Measurements from ENCODE around the gene ENTREP3.

Gene ENTREP3

DNA sequence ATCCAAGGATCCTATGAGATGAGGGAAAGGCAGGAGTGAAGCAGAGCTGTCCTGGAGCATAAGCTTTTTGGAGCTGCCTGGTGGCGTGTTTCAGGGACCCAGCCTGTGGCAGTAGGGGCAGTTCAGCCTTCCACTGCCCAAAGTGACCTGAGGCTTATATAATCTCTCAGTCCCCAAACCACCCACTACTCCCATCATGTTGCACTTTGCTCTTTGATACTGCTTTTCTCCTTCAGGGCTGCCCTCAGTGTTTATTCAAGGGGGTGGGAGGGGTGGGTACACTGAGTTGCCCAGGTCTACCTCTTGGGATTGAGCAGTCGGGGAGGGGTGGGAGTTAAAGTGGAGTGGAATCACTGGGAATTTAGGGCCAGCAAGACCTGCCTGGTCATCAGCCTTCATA, 31.3 kb upstream of the ENTREP3 start:
- DNase-seq (ENCODE audit: low read depth), result no peak
- no peak for TF ChIP-seq CTCF (IDR thresholded peaks at IDR 0.05; ENCODE audit: insufficient read depth, low read depth, low read length, missing control alignments)
- no peak overlapping the region for H3K4me3 ChIP-seq (ENCODE audit: low read length)

DNA sequence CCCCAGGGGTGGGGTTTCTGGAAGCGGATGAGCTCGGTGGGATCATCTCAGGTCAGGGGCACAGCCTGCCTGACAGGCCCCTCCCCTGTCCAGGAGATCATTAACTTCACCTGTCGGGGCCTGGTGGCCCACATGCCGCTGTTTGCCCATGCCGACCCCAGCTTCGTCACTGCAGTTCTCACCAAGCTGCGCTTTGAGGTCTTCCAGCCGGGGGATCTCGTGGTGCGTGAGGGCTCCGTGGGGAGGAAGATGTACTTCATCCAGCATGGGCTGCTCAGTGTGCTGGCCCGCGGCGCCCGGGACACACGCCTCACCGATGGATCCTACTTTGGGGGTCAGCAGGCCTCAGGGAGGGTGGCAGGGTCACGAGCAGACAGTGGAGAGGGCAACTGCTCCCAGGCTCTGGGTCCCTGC, 30.4 kb upstream of the ENTREP3 start:
- no peak for DNase-seq (ENCODE audit: low read depth)
- no peak overlapping the region for H3K4me3 ChIP-seq (ENCODE audit: low read length)
- no peak for TF ChIP-seq CTCF (IDR thresholded peaks at IDR 0.05; ENCODE audit: insufficient read depth, low read depth, low read length, missing control alignments)

GRCh38 chr1:155285063-155285462, 29.8 kb upstream of the ENTREP3 start:
- DNase-seq (ENCODE audit: low read depth), result no peak
- no peak for TF ChIP-seq CTCF (IDR thresholded peaks at IDR 0.05; ENCODE audit: insufficient read depth, low read depth, low read length, missing control alignments)
- no peak overlapping the region for H3K4me3 ChIP-seq (ENCODE audit: low read length)

DNA sequence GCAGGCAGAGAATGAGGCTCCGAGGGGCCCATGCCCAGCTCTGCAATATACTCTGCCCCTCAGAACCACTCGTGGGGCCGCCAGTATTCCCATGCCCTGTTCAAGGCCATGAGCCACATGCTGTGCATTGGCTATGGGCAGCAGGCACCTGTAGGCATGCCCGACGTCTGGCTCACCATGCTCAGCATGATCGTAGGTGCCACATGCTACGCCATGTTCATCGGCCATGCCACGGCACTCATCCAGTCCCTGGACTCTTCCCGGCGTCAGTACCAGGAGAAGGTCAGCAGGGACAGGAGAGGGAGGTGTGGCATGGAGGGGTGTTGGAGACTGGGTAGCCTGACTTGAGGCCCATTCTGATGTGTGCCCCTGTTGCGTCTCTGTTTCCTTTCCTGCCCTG, 29.2 kb upstream of the ENTREP3 start:
- no peak for TF ChIP-seq CTCF (IDR thresholded peaks at IDR 0.05; ENCODE audit: insufficient read depth, low read depth, low read length, missing control alignments)
- no peak for DNase-seq (ENCODE audit: low read depth)
- H3K4me3 ChIP-seq (ENCODE audit: low read length), result no peak overlapping the region

DNA sequence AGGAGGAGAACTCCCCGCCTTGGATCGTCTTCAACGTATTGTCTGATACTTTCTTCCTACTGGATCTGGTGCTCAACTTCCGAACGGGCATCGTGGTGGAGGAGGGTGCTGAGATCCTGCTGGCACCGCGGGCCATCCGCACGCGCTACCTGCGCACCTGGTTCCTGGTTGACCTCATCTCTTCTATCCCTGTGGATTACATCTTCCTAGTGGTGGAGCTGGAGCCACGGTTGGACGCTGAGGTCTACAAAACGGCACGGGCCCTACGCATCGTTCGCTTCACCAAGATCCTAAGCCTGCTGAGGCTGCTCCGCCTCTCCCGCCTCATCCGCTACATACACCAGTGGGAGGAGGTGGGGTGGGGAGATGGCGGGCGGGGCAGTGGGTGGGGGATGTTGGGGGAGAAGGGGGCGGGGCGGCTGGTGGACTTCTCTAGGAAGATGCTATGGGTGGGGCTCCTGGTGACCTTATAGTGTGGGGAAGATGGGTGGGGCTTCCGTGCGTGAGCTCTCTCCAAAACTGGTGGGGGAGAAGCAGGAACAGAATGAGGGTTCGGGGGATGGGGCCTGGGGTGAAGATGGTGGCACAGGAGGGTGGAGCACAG, 27.3 kb upstream of the ENTREP3 start:
- TF ChIP-seq CTCF (IDR thresholded peaks at IDR 0.05; ENCODE audit: insufficient read depth, low read depth, low read length, missing control alignments), result no peak
- no peak for DNase-seq (ENCODE audit: low read depth)
- no peak overlapping the region for H3K4me3 ChIP-seq (ENCODE audit: low read length)

DNA sequence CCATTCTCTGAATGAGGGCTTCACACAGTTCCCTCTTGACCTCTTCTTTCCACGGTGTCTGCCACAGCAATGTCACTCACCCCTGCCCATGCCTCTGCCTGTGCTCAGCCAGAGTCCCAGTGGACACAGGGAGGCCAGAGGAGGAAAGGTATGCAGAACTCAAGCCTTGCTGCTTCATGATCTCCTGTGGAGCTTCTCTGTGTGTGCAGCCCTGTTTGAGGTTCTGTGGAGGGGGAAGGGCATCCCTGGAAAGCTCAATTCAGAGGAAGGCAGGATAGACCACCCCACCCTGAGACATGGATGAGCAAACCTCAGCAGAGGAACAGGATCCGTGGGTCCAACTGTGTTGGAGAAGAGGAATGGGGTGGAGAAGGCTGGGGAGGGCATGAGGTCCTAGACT, 24.0 kb upstream of the ENTREP3 start:
- no peak for DNase-seq (ENCODE audit: low read depth)
- no peak overlapping the region for H3K4me3 ChIP-seq (ENCODE audit: low read length)

More for the DNA sequence above, 24.0 kb upstream of the ENTREP3 start:
- TF ChIP-seq CTCF (IDR thresholded peaks at IDR 0.05; ENCODE audit: insufficient read depth, low read depth, low read length, missing control alignments), result no peak
